Chondrocyte (in vitro differentiated cells): ENCODE data around the gene MAD1L1. TPM values are rescaled to one million over a fixed set of nuclear protein-coding genes. Genes with fewer than 3 reads are reported as not detected.

Experiments
- DNase-seq: peaks from one replicate; pipeline ENCODE4 v3.0.0; 2021; ENCODE audit warnings: mixed read lengths, low spot score
- H3K27ac Mint-ChIP-seq: one replicate; pipeline ENCODE4 v1.8.0; 2021; ENCODE audit warnings: mild to moderate bottlenecking, moderate library complexity, mixed read lengths; ENCODE audit not compliant: unreplicated experiment
- H3K27me3 Mint-ChIP-seq: 2 replicates; pipeline ENCODE4 v1.8.0; 2021; ENCODE audit warnings: low read depth, mixed read lengths
- H3K36me3 Mint-ChIP-seq: 2 replicates; pipeline ENCODE4 v1.8.0; 2021; ENCODE audit warnings: low read depth, mixed read lengths
- H3K4me1 Mint-ChIP-seq: 2 replicates; pipeline ENCODE4 v1.8.0; 2021; ENCODE audit warnings: low read depth, mild to moderate bottlenecking, mixed read lengths
- H3K4me3 Mint-ChIP-seq: one replicate; pipeline ENCODE4 v1.8.0; 2021; ENCODE audit warnings: mild to moderate bottlenecking, moderate library complexity, mixed read lengths; ENCODE audit not compliant: unreplicated experiment
- H3K9me3 Mint-ChIP-seq: 2 replicates; pipeline ENCODE4 v1.8.0; 2021; ENCODE audit warnings: low read depth, mixed read lengths
- total RNA-seq: library from RNA; stranded (reverse); gene quantifications from 3 replicates; pipeline ENCODE4 v1.2.1, GENCODE V29; 2021
- TF ChIP-seq, protein P1 (sequence below): fragments of 200-600 bp; sonication (generic); IDR thresholded peaks from 2 replicates; pipeline ENCODE4 v1.5.0; 2021; ENCODE audit warnings: antibody characterized with exemption, mild to moderate bottlenecking, moderate library complexity

MAD1L1 gene
- total RNA-seq, 1 donor from 2014 or later, result 22.7 TPM

GRCh38 chr7:1946773-1947450, 285.8 kb downstream of the MAD1L1 start:
- TF ChIP-seq, protein P1, sequence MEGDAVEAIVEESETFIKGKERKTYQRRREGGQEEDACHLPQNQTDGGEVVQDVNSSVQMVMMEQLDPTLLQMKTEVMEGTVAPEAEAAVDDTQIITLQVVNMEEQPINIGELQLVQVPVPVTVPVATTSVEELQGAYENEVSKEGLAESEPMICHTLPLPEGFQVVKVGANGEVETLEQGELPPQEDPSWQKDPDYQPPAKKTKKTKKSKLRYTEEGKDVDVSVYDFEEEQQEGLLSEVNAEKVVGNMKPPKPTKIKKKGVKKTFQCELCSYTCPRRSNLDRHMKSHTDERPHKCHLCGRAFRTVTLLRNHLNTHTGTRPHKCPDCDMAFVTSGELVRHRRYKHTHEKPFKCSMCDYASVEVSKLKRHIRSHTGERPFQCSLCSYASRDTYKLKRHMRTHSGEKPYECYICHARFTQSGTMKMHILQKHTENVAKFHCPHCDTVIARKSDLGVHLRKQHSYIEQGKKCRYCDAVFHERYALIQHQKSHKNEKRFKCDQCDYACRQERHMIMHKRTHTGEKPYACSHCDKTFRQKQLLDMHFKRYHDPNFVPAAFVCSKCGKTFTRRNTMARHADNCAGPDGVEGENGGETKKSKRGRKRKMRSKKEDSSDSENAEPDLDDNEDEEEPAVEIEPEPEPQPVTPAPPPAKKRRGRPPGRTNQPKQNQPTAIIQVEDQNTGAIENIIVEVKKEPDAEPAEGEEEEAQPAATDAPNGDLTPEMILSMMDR, result no peak
- Mint-ChIP-seq H3K4me3 (no peak overlapping the region), H3K9me3 (no peaks in the 10 kb centered on the region), H3K36me3 (no peaks in the 10 kb centered on the region), H3K4me1 (no peaks in the 10 kb centered on the region), H3K27me3 (no peaks in the 10 kb centered on the region), H3K27ac (no peak overlapping the region)
- peak; percentile 87 for DNase-seq

DNA sequence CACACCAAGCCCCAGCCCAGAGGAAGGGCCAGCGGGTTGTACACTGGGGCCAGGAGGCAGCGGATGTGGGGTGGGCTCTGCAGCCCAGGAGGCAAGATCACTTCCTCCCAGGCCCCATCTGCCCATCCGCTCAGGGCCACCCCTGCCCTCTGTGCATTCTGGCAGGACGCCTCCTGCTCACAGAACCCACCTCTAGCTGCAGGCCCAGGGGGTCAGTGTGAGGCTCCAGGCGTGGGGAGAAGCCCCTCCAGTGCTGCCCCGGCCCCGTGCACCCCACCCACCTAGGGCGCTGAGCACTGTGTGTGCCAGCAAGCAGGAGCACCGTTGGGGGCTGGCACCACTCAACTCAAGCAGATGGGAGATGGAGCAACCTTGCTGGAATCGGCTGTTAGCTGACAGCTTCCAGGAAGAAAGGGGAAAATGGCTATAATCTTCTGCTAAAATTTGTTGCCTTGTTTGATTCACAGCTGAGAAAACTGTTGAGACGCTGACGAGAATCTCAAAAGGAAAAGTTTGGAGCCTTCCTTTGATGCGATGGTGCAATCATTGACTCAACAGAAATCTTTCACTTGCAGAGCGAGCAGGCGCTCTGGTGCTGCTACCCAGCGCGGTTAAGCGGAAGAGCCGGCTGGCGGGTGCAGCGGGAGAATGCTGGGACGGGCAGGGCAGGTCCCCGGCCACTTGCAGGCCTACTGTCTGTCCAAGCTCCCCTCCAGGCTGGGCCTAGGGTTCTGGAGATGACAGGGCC, 286.5 kb downstream of the MAD1L1 start:
- Mint-ChIP-seq H3K9me3 (no peaks in the 10 kb centered on the region), H3K36me3 (no peaks in the 10 kb centered on the region), H3K4me3 (no peak overlapping the region), H3K27ac (no peak overlapping the region), H3K27me3 (no peaks in the 10 kb centered on the region), H3K4me1 (no peaks in the 10 kb centered on the region)
- peak; percentile 79 for DNase-seq
- TF ChIP-seq, protein P1, result no peak

DNA sequence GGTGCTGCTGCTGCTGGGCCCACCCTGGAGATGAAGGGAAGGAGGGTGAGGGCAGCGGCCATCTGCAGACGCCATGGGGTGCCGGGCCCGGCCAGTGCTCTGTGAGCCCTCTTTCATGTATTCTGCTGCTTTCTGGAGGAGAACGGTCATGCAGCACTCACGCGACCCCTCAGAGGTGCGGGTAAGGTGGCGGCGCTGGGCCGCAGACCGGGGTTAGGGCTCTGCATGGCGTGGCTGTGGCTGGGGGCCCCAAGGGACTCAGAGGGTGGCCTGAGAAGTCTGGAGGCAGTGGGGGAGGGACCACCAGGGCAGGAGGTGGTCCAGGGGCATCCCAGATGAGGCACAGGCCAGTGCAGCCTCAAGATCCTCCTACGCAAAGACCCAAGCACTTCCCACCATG, 287.2 kb downstream of the MAD1L1 start:
- Mint-ChIP-seq H3K9me3 (no peaks in the 10 kb centered on the region), H3K27ac (no peak overlapping the region), H3K4me3 (no peak overlapping the region), H3K4me1 (peaks cover under 1% of the 10 kb centered on the region), H3K36me3 (no peaks in the 10 kb centered on the region), H3K27me3 (no peaks in the 10 kb centered on the region)
- peak; percentile 71 for DNase-seq
- TF ChIP-seq, protein P1, result no peak

DNA sequence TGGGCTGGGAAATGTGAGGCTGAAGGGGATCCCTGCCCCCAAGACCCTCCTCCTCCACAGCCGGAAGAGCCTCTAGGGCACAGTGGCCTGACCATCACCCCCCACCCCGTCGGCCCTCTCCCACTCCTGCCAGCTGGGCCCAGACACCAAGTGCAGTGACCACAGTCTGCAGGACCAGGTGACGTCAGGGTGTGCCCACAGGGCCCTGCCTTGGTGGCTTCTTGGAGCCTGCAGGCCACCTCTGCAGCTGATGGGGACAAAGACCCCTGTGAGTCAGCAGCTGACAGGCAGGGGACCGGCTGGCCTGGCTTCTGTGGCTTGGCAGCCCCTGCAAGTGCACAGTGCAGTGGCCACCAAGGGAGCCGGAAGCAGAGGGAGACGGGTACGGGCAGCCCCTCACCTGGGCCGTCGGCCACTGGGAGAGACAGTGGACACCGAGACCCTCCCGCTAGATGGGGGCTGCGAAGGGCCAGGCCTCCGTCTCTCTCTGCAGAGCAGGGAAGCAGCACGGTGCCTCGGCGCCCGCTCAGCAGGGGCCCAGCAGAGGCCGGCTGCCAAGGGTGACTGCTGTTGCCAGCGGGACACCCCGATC, 288.0 kb downstream of the MAD1L1 start:
- no peak overlapping the region for H3K27ac Mint-ChIP-seq
- H3K27me3 Mint-ChIP-seq, result no peaks in the 10 kb centered on the region
- H3K9me3 Mint-ChIP-seq, result no peaks in the 10 kb centered on the region
- peaks cover 5% of the 10 kb centered on the region for H3K4me1 Mint-ChIP-seq
- peak; percentile 93 for DNase-seq
- no peaks in the 10 kb centered on the region for H3K36me3 Mint-ChIP-seq
- H3K4me3 Mint-ChIP-seq, result no peak overlapping the region
- TF ChIP-seq, protein P1, result no peak

- H3K4me3 Mint-ChIP-seq, result no peak overlapping the region
- no peaks in the 10 kb centered on the region for H3K9me3 Mint-ChIP-seq
- H3K27ac Mint-ChIP-seq, result no peak overlapping the region
- H3K36me3 Mint-ChIP-seq, result no peaks in the 10 kb centered on the region
- no peaks in the 10 kb centered on the region for H3K27me3 Mint-ChIP-seq
- TF ChIP-seq, protein P1, result no peak
- peak; percentile 72 for DNase-seq
- peaks cover 5% of the 10 kb centered on the region for H3K4me1 Mint-ChIP-seq
These were observed 288.7 kb downstream of the MAD1L1 start for GRCh38 chr7:1943933-1944618.
